ENCODE data around the gene TRIO.

Gene TRIO

GRCh38 chr5:14341571-14342230 lies 198.6 kb downstream of the TRIO start:
- no peak for DNase-seq (ENCODE audit: low read depth)
- TF ChIP-seq CTCF (IDR thresholded peaks at IDR 0.05; ENCODE audit: control insufficient read depth, extremely low read depth, insufficient read depth): no peak
- no peak overlapping the region for H3K4me3 ChIP-seq (ENCODE audit: low read depth, low read length)

GRCh38 chr5:14342306-14342705 lies 199.2 kb downstream of the TRIO start:
- no peak overlapping the region for H3K4me3 ChIP-seq (ENCODE audit: low read depth, low read length)
- no peak for DNase-seq (ENCODE audit: low read depth)
- no peak for TF ChIP-seq CTCF (IDR thresholded peaks at IDR 0.05; ENCODE audit: control insufficient read depth, extremely low read depth, insufficient read depth)

GRCh38 chr5:14343376-14343775 lies 200.2 kb downstream of the TRIO start:
- no peak for DNase-seq (ENCODE audit: low read depth)
- TF ChIP-seq CTCF (IDR thresholded peaks at IDR 0.05; ENCODE audit: control insufficient read depth, extremely low read depth, insufficient read depth): no peak
- H3K4me3 ChIP-seq (ENCODE audit: low read depth, low read length): no peak overlapping the region

- no peak for TF ChIP-seq CTCF (IDR thresholded peaks at IDR 0.05; ENCODE audit: control insufficient read depth, extremely low read depth, insufficient read depth)
- DNase-seq (ENCODE audit: low read depth): no peak
- H3K4me3 ChIP-seq (ENCODE audit: low read depth, low read length): no peak overlapping the region
Measured at GRCh38 chr5:14347522-14347921, 204.4 kb downstream of the TRIO start.

- TF ChIP-seq CTCF (IDR thresholded peaks at IDR 0.05; ENCODE audit: control insufficient read depth, extremely low read depth, insufficient read depth): no peak
- H3K4me3 ChIP-seq (ENCODE audit: low read depth, low read length): no peak overlapping the region
- no peak for DNase-seq (ENCODE audit: low read depth)
Measured at GRCh38 chr5:14348142-14348541, 205.0 kb downstream of the TRIO start.

- H3K4me3 ChIP-seq (ENCODE audit: low read depth, low read length): no peak overlapping the region
- no peak for TF ChIP-seq CTCF (IDR thresholded peaks at IDR 0.05; ENCODE audit: control insufficient read depth, extremely low read depth, insufficient read depth)
- no peak for DNase-seq (ENCODE audit: low read depth)
Measured at GRCh38 chr5:14349029-14349428, 205.9 kb downstream of the TRIO start.

- no peak for DNase-seq (ENCODE audit: low read depth)
- no peak overlapping the region for H3K4me3 ChIP-seq (ENCODE audit: low read depth, low read length)
- no peak for TF ChIP-seq CTCF (IDR thresholded peaks at IDR 0.05; ENCODE audit: control insufficient read depth, extremely low read depth, insufficient read depth)
Measured at GRCh38 chr5:14351086-14351661, 208.0 kb downstream of the TRIO start.
